ENCODE results near the gene MOXD1.

MOXD1 gene

DNA sequence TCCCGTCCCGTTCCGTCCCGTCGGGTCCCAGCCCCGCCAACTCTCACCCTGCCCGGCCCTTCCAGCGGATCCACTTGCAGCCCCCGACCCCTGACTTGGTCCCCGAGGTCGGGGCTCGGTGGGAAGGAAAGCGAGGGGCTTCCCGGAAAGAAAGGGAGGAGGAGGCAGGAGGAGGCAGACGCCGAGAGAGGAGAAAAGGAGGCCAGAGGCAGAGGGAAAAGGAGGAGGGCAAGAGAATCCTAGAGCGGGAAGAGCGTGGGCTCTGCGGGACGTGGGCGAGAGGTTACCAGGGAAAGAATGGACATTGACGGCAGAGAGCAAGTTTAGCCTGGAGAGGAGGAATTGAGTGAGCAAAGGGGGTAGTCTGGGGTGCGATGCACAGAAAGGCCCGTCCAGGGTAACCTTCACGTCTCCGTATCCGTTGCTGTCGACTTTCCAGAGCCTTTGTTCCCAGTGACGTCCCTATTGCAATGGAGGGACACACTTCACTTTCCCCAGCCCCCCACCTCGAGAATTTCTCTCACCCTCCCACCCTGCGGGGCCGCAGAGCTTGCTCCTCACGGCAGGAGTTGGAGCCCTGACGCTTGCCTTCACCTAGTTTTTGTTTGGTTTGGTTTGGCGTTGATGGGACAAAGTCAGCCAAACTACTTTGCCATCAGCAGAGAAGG is 477 bp upstream of the MOXD1 start:
- peak overlapping the region; percentile 66 for H3K4me3 ChIP-seq (replicated peaks; ENCODE audit: low read depth, low read length)
- TF ChIP-seq, protein P1, sequence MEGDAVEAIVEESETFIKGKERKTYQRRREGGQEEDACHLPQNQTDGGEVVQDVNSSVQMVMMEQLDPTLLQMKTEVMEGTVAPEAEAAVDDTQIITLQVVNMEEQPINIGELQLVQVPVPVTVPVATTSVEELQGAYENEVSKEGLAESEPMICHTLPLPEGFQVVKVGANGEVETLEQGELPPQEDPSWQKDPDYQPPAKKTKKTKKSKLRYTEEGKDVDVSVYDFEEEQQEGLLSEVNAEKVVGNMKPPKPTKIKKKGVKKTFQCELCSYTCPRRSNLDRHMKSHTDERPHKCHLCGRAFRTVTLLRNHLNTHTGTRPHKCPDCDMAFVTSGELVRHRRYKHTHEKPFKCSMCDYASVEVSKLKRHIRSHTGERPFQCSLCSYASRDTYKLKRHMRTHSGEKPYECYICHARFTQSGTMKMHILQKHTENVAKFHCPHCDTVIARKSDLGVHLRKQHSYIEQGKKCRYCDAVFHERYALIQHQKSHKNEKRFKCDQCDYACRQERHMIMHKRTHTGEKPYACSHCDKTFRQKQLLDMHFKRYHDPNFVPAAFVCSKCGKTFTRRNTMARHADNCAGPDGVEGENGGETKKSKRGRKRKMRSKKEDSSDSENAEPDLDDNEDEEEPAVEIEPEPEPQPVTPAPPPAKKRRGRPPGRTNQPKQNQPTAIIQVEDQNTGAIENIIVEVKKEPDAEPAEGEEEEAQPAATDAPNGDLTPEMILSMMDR (IDR thresholded peaks at IDR 0.05; ENCODE audit: low read length, missing control alignments): no peak
- DNase-seq (ENCODE audit: low read depth): no peak

DNA sequence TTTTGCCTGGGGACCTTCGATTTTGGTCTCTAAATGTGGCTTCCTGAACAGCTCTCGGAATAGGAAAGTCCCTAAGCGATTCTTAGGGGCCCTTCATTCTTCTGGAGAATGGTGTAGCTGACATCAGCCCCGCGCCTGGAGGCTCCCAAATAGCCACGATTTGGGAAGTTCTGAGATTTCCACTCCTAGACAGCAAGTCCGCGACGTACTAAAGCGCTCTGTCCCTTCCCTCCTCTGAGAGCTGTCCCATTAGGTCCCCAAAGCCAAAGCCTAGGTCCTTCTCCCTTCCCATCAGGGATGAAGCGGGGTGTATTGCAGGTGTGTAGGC is 756 bp downstream of the MOXD1 start:
- DNase-seq (ENCODE audit: low read depth): no peak
- TF ChIP-seq, protein P1 (IDR thresholded peaks at IDR 0.05; ENCODE audit: low read length, missing control alignments): no peak
- H3K4me3 ChIP-seq (replicated peaks; ENCODE audit: low read depth, low read length): peak overlapping the region; percentile 66

DNA sequence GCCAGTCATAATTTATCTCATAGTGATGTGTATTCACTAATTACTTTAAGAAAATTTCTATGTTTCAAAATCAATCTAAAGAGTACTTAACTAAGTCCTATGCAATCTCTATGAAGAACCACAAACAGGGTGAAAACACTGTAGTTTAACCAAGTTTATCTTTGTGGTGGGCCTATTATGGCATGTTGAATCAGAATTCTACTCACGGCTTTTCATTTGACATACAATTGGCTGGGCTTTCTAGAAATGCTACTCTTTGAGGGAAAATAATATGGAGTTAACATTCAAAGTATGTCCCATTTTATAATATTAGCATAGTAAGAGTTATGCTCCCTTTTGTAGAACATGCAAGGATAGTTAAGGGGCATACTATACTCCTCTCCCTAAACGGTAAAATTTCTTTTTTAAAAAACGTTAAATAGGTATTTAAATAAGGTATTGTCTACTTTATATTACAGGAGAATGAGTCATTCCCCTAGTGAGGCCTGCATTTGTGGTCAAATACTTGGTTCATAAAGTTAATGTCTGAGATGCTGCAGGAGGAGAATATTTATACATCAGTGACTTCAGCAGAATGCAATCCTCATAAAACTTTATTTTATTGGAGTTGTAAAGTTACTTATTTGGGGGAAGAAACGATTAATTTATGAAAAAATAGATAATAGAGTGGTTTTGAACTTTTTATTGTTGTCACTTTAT is 1.8 kb downstream of the MOXD1 start:
- DNase-seq (ENCODE audit: low read depth): peak; percentile 34
- H3K4me3 ChIP-seq (replicated peaks; ENCODE audit: low read depth, low read length): no peak overlapping the region
- TF ChIP-seq, protein P1 (IDR thresholded peaks at IDR 0.05; ENCODE audit: low read length, missing control alignments): no peak

DNA sequence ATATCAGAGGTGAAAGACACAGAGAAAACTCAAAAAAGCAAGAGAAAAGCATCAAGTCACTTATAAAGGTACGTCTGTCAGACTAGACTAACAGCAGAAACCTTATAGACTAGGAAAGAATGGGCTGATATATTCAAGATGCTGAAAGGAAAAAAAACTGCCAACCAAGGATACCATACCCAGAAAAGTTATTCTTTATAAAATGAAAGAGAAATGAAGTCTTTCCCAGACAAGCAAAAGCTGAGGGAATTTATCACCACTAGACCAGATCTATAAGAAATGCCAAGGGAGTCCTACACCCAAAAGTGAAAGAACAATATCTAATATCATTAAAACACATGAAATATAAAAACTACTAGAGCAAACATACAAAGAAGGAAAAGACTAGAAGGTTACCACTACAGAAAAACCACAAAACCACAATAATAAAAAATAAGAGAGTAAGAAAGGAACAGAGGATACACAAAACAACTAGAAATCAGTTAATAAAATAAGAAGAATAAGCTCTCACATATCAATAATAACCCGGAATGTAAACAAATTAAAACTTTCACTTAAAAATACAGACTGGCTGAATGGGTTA is 6.2 kb downstream of the MOXD1 start:
- H3K4me3 ChIP-seq (replicated peaks; ENCODE audit: low read depth, low read length): no peak overlapping the region
- TF ChIP-seq, protein P1 (IDR thresholded peaks at IDR 0.05; ENCODE audit: low read length, missing control alignments): no peak
- DNase-seq (ENCODE audit: low read depth): no peak

DNA sequence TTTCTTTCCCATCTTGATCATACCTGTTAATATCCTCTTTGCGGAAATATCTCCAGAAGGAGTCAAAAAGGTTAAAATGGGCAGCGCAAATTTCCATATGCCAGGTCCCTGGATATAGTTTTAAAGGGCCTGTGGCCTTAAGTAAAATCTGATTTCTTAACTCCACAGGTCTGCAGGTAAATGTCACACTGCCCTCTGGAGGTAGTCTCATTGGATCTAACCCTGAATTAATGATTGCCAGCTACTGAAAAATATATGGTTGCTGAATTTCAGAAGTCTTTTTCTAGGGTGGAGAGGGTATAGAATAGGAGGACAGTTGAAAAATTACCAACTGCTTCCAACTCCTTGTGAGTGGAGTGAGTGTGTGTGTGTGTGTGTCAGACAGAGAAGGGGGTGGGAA is 8.5 kb downstream of the MOXD1 start:
- H3K4me3 ChIP-seq (replicated peaks; ENCODE audit: low read depth, low read length): no peak overlapping the region
- DNase-seq (ENCODE audit: low read depth): peak; percentile 70
- TF ChIP-seq, protein P1 (IDR thresholded peaks at IDR 0.05; ENCODE audit: low read length, missing control alignments): peak; percentile 60

DNA sequence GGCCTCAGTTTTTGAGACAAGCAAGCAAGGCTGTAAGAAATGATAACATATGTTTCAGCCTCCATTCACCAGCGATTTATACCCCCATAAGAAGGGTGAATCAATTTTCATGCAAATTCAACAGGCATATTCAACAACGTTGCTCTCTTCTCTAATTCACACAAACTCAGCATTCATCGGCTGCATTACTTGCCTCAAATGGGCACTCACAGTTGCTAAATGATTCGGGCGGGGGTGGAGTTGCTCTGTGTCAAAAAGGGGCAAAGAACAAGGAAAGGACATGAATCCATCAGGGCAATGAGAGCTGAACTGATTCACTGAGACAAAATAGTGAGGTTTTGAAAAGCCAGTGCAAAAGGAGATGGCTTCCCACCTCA is 9.0 kb downstream of the MOXD1 start:
- TF ChIP-seq, protein P1 (IDR thresholded peaks at IDR 0.05; ENCODE audit: low read length, missing control alignments): no peak
- no peak for DNase-seq (ENCODE audit: low read depth)
- no peak overlapping the region for H3K4me3 ChIP-seq (replicated peaks; ENCODE audit: low read depth, low read length)

Data from fibroblast of pulmonary artery (primary cell).